ENCODE measurements around the gene FZD7.

The FZD7 gene

GRCh38 chr2:202014759-202015211 is 18.9 kb upstream of the FZD7 start:
- no peak for DNase-seq

GRCh38 chr2:202015471-202015870 is 18.2 kb upstream of the FZD7 start:
- DNase-seq, result no peak

- DNase-seq, result no peak
Measured at GRCh38 chr2:202016579-202017227, 17.0 kb upstream of the FZD7 start.

GRCh38 chr2:202017940-202018339 is 15.7 kb upstream of the FZD7 start:
- no peak for DNase-seq

- DNase-seq, result no peak
Measured at GRCh38 chr2:202018950-202019349, 14.7 kb upstream of the FZD7 start.

GRCh38 chr2:202019689-202020450 is 13.8 kb upstream of the FZD7 start:
- no peak for DNase-seq

- DNase-seq, result no peak
Measured at GRCh38 chr2:202022755-202023154, 10.9 kb upstream of the FZD7 start.

- no peak for DNase-seq
Measured at GRCh38 chr2:202023198-202023903, 10.3 kb upstream of the FZD7 start.

- DNase-seq, result no peak
Measured at GRCh38 chr2:202023904-202024266, 9.8 kb upstream of the FZD7 start.

- no peak for DNase-seq
Measured at GRCh38 chr2:202024871-202025270, 8.8 kb upstream of the FZD7 start.

- no peak for DNase-seq
Measured at GRCh38 chr2:202025816-202026215, 7.8 kb upstream of the FZD7 start.

GRCh38 chr2:202026507-202026906 is 7.1 kb upstream of the FZD7 start:
- DNase-seq, result no peak

- no peak for DNase-seq
Measured at GRCh38 chr2:202030691-202031090, 3.0 kb upstream of the FZD7 start.

GRCh38 chr2:202031246-202031951 is 2.3 kb upstream of the FZD7 start:
- DNase-seq, result no peak

GRCh38 chr2:202032846-202033316 is 774 bp upstream of the FZD7 start:
- DNase-seq, result no peak

- DNase-seq, result no peak
Measured at GRCh38 chr2:202034249-202035088, 814 bp downstream of the FZD7 start.

GRCh38 chr2:202035089-202035940 is 1.7 kb downstream of the FZD7 start:
- DNase-seq, result no peak

- DNase-seq, result no peak
Measured at GRCh38 chr2:202035941-202036372, 2.3 kb downstream of the FZD7 start.

GRCh38 chr2:202036601-202037037 is 3.0 kb downstream of the FZD7 start:
- DNase-seq, result no peak

- DNase-seq, result no peak
Measured at GRCh38 chr2:202037086-202037485, 3.4 kb downstream of the FZD7 start.
